DOHH2 (cell line): Measurements from ENCODE around the gene COL19A1.

ENCODE experiments used
- H3F3A ChIP-seq: fragments of 200-600 bp; sonication (generic), shearing (Covaris generic); 2 replicates; pipeline ENCODE4 v1.6.0; 2016; ENCODE audit warnings: antibody characterized with exemption, mild to moderate bottlenecking; ENCODE audit not compliant: control insufficient read depth, insufficient read depth
- H3K27ac ChIP-seq: fragments of 200-600 bp; sonication (generic); 2 replicates; pipeline ENCODE4 v1.5.1; 2014; ENCODE audit warnings: low read depth, mild to moderate bottlenecking, low read length, moderate library complexity
- H3K27me3 ChIP-seq: fragments of 200-600 bp; sonication (generic); 2 replicates; pipeline ENCODE4 v1.6.1; 2014; ENCODE audit warnings: mild to moderate bottlenecking, low read length, mixed read lengths; ENCODE audit not compliant: control insufficient read depth
- H3K36me3 ChIP-seq: fragments of 200-600 bp; sonication (generic); 2 replicates; pipeline ENCODE4 v1.6.1; 2014; ENCODE audit warnings: mild to moderate bottlenecking, low read length, moderate library complexity, mixed read lengths; ENCODE audit not compliant: control insufficient read depth
- H3K4me1 ChIP-seq: fragments of 200-600 bp; sonication (generic); 2 replicates; pipeline ENCODE4 v1.6.1; 2014; ENCODE audit warnings: mild to moderate bottlenecking, low read length, mixed read lengths; ENCODE audit not compliant: control insufficient read depth
- H3K4me2 ChIP-seq: fragments of 200-600 bp; sonication (generic); 2 replicates; pipeline ENCODE4 v1.6.0; 2014; ENCODE audit warnings: mild to moderate bottlenecking, low read length, moderate library complexity
- H3K4me3 ChIP-seq: fragments of 200-600 bp; sonication (generic); 2 replicates; pipeline ENCODE4 v1.5.1; 2014; ENCODE audit warnings: mild to moderate bottlenecking, low read length, mixed read lengths
- H3K79me2 ChIP-seq: fragments of 200-600 bp; sonication (generic); 2 replicates; pipeline ENCODE4 v1.6.1; 2014; ENCODE audit warnings: mild to moderate bottlenecking, low read length, mixed read lengths; ENCODE audit not compliant: control insufficient read depth
- H3K9me2 ChIP-seq: fragments of 200-600 bp; sonication (generic); replicated peaks from 2 replicates; pipeline ENCODE4 v1.6.1; 2014; ENCODE audit warnings: mild to moderate bottlenecking, low read length, mixed read lengths; ENCODE audit not compliant: control insufficient read depth
- H3K9me3 ChIP-seq: fragments of 200-600 bp; sonication (generic); 2 replicates; pipeline ENCODE4 v1.6.1; 2014; ENCODE audit warnings: antibody characterized with exemption, low read length, mixed read lengths; ENCODE audit not compliant: control insufficient read depth, insufficient read depth
- H4K20me1 ChIP-seq: fragments of 200-600 bp; sonication (generic); 2 replicates; pipeline ENCODE4 v1.6.0; 2014; ENCODE audit warnings: low read depth, mild to moderate bottlenecking, antibody characterized with exemption, low read length, moderate library complexity; ENCODE audit not compliant: control insufficient read depth, insufficient read depth
- CTCF ChIP-seq: fragments of 200-600 bp; sonication (generic); IDR thresholded peaks from one replicate; pipeline ENCODE4 v1.5.1; 2014; ENCODE audit warnings: antibody characterized with exemption, mild to moderate bottlenecking, low read depth, low read length; ENCODE audit not compliant: poor library complexity, severe bottlenecking
- EZH2phosphoT487 ChIP-seq: fragments of 200-600 bp; sonication (generic); IDR thresholded peaks from 2 replicates; pipeline ENCODE4 v1.6.1; 2017; ENCODE audit warnings: borderline replicate concordance, mild to moderate bottlenecking, antibody characterized with exemption, low read length, moderate library complexity, mixed read lengths

Gene COL19A1

GRCh38 chr6:69835414-69836179 lies 30.8 kb upstream of the COL19A1 start:
- no peaks in the 10 kb centered on the region for H3F3A ChIP-seq
- H3K9me2 ChIP-seq: no peaks in the 10 kb centered on the region
- H3K4me2 ChIP-seq: peak overlapping the region; percentile 25; the same call in 1 of the 2 replicates
- H3K4me3 ChIP-seq: no peak overlapping the region
- no peaks in the 10 kb centered on the region for H4K20me1 ChIP-seq
- TF ChIP-seq CTCF (peak; percentile 89), EZH2phosphoT487 (no peak)
- no peak overlapping the region for H3K27ac ChIP-seq
- no peaks in the 10 kb centered on the region for H3K79me2 ChIP-seq
- peaks cover 4% of the 10 kb centered on the region; the same call in 1 of the 2 replicates for H3K4me1 ChIP-seq
- no peaks in the 10 kb centered on the region for H3K27me3 ChIP-seq
- no peaks in the 10 kb centered on the region for H3K9me3 ChIP-seq
- no peaks in the 10 kb centered on the region for H3K36me3 ChIP-seq

GRCh38 chr6:69841862-69842261 lies 24.5 kb upstream of the COL19A1 start:
- H3K4me1 ChIP-seq: no peaks in the 10 kb centered on the region
- no peaks in the 10 kb centered on the region for H3K27me3 ChIP-seq
- H3K9me3 ChIP-seq: no peaks in the 10 kb centered on the region
- no peaks in the 10 kb centered on the region for H3K36me3 ChIP-seq
- H3K4me3 ChIP-seq: no peak overlapping the region
- no peaks in the 10 kb centered on the region for H3K9me2 ChIP-seq
- no peaks in the 10 kb centered on the region for H3K79me2 ChIP-seq
- no peak overlapping the region for H3K27ac ChIP-seq
- H3K4me2 ChIP-seq: no peak overlapping the region
- no peaks in the 10 kb centered on the region for H4K20me1 ChIP-seq
- TF ChIP-seq EZH2phosphoT487 (no peak), CTCF (no peak)
- no peaks in the 10 kb centered on the region for H3F3A ChIP-seq

DNA sequence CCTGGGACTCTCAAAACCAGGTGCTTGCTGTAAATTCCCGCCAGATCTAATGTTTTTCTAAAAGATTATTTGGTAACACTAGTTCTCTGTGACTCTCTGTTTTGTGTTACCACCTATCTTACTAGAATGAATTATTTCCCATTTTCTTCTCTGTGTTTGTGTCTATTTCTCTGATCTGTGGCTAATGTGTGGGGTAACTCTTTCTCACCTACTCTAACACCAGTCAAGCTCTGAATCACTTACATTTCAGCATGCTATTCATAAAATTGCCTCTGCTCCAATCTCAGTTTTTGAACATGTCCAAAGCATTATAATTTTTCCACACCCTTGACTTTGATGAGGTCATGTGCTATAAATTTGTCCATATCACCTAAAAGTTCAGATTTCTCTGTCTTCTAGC lies 23.2 kb upstream of the COL19A1 start:
- H3K27me3 ChIP-seq: no peaks in the 10 kb centered on the region
- H3K4me1 ChIP-seq: no peaks in the 10 kb centered on the region
- TF ChIP-seq EZH2phosphoT487 (no peak), CTCF (no peak)
- no peaks in the 10 kb centered on the region for H3K79me2 ChIP-seq
- H3K27ac ChIP-seq: no peak overlapping the region
- no peaks in the 10 kb centered on the region for H3K9me3 ChIP-seq
- no peaks in the 10 kb centered on the region for H3F3A ChIP-seq
- H3K4me3 ChIP-seq: no peak overlapping the region
- no peak overlapping the region for H3K4me2 ChIP-seq
- H3K36me3 ChIP-seq: no peaks in the 10 kb centered on the region
- no peaks in the 10 kb centered on the region for H3K9me2 ChIP-seq
- no peaks in the 10 kb centered on the region for H4K20me1 ChIP-seq
